ENCODE results near the gene SCYL2.

- no peak for TF ChIP-seq REST (IDR thresholded peaks at IDR 0.05; ENCODE audit: low read depth)
- TF ChIP-seq USF1 (IDR thresholded peaks at IDR 0.05): no peak
- no peak for TF ChIP-seq EGR1 (IDR thresholded peaks at IDR 0.05)
- no peak for TF ChIP-seq EP300 (IDR thresholded peaks at IDR 0.05; ENCODE audit: borderline replicate concordance)
- TF ChIP-seq TEAD4 (IDR thresholded peaks at IDR 0.05): no peak
- no peak for TF ChIP-seq TAF1 (IDR thresholded peaks at IDR 0.05; ENCODE audit: low read depth)
- no peak for TF ChIP-seq RAD21 (IDR thresholded peaks at IDR 0.05; ENCODE audit: low read depth)
- no peak for TF ChIP-seq CREB1 (IDR thresholded peaks at IDR 0.05; ENCODE audit: low read depth)
These were observed 37.1 kb upstream of the SCYL2 start for GRCh38 chr12:100229876-100230275.
